Lower lobe of right lung (tissue), 2 donors: Measurements from ENCODE around the gene RAB1A. TPM values are rescaled to one million over a fixed set of nuclear protein-coding genes. Genes with fewer than 3 reads are reported as not detected.
A peak's percentile ranks its signal among the peaks of the same experiment; 100 is the strongest.

Experiments used
- ATAC-seq, 2 donors: fragments of 200-7000 bp; cut with Tn5 transposase; one replicate each; pipeline ENCODE4 v1.9.1; 2020 to 2022; ENCODE audit warnings: mild to moderate bottlenecking in 2 of 2, moderate library complexity in 2 of 2
- DNase-seq: peaks from one replicate; pipeline ENCODE4 v3.0.0-alpha.2; 2020
- H3K27ac ChIP-seq: fragments of 200-600 bp; one replicate; pipeline ENCODE4 v1.8.0; 2022
- H3K27me3 ChIP-seq: fragments of 200-600 bp; one replicate; pipeline ENCODE4 v1.8.0; 2022; ENCODE audit warnings: low read depth
- H3K36me3 ChIP-seq: fragments of 200-600 bp; one replicate; pipeline ENCODE4 v1.8.0; 2022; ENCODE audit warnings: mild to moderate bottlenecking
- H3K4me1 ChIP-seq: fragments of 200-600 bp; one replicate; pipeline ENCODE4 v1.8.0; 2022
- H3K4me3 ChIP-seq: fragments of 200-600 bp; one replicate; pipeline ENCODE4 v1.8.0; 2022; ENCODE audit warnings: mild to moderate bottlenecking
- H3K9me3 ChIP-seq: fragments of 200-600 bp; one replicate; pipeline ENCODE4 v1.8.0; 2022
- CTCF ChIP-seq: fragments of 200-600 bp; IDR thresholded peaks from one replicate; pipeline ENCODE4 v1.8.0; 2022; ENCODE audit warnings: antibody characterized with exemption, mild to moderate bottlenecking
- intact Hi-C: fragments of 100-400 bp; cut with DNase I; formaldehyde crosslinking; loops from one replicate; pipeline ENCODE4 v1.11.0; 2022
- total RNA-seq: library from RNA; stranded (reverse); fragmentation: NEBNext Ultra II Directional; extraction: Animal tissue kit (Norgen Biotek cat#: 25700); gene quantifications from one replicate; pipeline ENCODE4 v1.2.1, GENCODE V29; 2021
- donor health status: DM: no; HTN: yes; CAD: no; lungs with severe emphysema.

Gene RAB1A
- total RNA-seq, 1 donor from 2014 or later, result 145 TPM

GRCh38 chr2:65070856-65071255 is 59.0 kb downstream of the RAB1A start:
- H3K4me3 ChIP-seq, result no peak overlapping the region
- H3K9me3 ChIP-seq, result no peaks in the 10 kb centered on the region
- TF ChIP-seq CTCF, result no peak
- DNase-seq (no peak), ATAC-seq (no peak)
- intact Hi-C loops, result no loop called here
- H3K4me1 ChIP-seq, result peaks cover 58% of the 10 kb centered on the region
- H3K27me3 ChIP-seq, result no peaks in the 10 kb centered on the region
- peaks cover 59% of the 10 kb centered on the region for H3K36me3 ChIP-seq
- H3K27ac ChIP-seq, result no peak overlapping the region

GRCh38 chr2:65070172-65070830 is 59.6 kb downstream of the RAB1A start:
- Histone ChIP-seq H3K4me1 (peaks cover 58% of the 10 kb centered on the region), H3K27ac (peak overlapping the region; percentile 42), H3K36me3 (peaks cover 59% of the 10 kb centered on the region), H3K4me3 (no peak overlapping the region), H3K27me3 (no peaks in the 10 kb centered on the region), H3K9me3 (no peaks in the 10 kb centered on the region)
- DNase-seq (no peak), ATAC-seq (no peak)
- TF ChIP-seq CTCF, result peak; percentile 9
- intact Hi-C loops, result no loop called here

DNA sequence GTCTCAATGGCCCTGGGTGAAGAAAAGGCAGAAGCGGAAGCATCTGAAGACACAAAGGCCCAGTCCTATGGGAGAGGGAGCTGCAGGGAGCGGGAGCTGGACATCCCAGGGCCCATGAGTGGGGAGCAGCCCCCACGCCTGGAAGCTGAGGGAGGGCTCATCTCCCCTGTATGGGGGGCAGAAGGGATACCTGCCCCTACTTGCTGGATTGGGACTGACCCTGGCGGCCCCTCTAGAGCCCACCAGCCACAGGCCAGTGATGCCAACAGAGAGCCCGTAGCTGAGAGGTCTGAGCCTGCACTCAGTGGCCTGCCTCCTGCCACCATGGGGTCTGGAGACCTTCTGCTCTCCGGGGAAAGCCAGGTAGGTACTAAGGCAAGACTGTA is 60.5 kb downstream of the RAB1A start:
- Histone ChIP-seq H3K4me1 (peaks cover 62% of the 10 kb centered on the region), H3K4me3 (no peak overlapping the region), H3K27me3 (no peaks in the 10 kb centered on the region), H3K36me3 (peaks cover 51% of the 10 kb centered on the region), H3K9me3 (no peaks in the 10 kb centered on the region), H3K27ac (peak overlapping the region; percentile 42)
- TF ChIP-seq CTCF, result no peak
- ATAC-seq (no peak), DNase-seq (no peak)
- intact Hi-C loops, result no loop called here

DNA sequence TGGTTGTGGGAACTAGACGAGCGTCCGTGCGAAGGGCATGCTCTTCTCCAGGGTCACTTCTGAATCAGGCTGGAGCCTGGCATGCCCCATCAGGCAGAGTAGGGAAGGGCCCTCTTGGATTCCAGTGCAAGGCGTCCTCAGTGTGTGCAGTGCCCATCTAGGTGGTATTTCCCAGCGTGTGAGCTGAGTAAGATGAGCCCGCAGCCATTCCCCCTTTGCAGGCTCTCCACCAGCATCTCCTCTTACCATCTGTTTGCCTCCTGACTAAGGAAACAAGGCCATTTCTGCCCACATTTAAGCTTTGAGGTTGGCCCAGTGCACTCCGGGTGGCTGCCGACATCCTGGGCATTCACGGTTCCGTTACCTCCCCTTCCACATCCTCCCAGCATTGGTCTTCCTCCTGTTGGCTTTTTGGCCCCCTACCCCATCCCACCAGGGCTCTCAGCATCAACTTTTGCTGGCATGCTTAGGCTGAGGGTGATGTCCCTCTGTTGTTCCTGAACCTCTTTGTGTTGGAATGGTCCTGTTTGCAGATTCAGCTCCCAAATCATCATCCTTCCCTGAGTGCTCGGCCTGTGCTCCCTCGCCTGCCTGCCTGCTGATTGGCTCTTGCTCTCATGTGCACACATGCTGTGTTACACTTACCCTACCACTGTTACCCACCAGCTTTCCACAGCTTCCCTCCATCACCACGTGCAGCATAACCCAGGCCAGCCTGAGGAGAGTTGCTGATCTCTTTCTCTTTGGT is 61.9 kb downstream of the RAB1A start:
- Histone ChIP-seq H3K9me3 (no peaks in the 10 kb centered on the region), H3K4me1 (peaks cover 76% of the 10 kb centered on the region), H3K4me3 (no peak overlapping the region), H3K36me3 (peaks cover 36% of the 10 kb centered on the region), H3K27me3 (no peaks in the 10 kb centered on the region), H3K27ac (peak overlapping the region; percentile 47)
- no peak for ATAC-seq
- no peak for DNase-seq
- TF ChIP-seq CTCF, result no peak
- intact Hi-C loops, result no loop called here

DNA sequence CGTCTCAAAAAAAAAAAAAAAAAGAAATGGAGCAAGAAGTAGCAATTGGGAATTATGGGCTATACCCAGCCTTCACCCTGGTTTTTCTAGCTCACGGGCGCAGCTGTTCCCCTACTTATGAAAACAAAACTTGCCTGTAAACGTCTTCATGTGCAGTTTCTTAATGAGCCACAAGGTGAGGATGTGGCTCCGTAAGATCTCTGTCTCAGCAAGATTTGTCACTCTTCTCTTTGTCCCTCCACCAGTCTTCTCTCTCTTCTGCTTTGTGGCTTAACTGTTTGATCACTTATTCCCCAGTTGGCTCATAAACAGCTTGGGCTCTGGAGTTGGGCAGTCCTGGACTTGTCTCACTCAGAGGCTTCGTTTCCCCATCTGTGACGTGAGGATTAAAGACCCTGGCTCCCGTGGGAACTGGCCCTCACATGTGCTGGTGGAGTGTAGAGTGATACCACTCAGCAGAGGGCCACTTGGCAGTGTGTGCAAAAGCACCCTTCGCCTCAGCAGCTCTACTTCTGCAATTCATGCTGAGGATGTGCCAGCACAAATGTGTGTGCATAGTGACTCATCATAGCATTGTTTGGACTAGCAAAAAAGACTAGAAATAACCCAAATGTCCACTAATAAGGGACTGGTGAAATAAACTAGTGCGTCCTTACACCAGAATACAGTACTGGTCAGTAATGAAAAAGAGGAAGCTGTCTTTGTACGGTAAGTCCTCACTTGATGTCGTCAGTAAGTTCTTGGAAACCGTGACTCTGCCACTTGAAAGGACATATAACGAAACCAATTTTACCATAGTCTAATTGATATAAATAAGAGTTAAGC is 65.0 kb downstream of the RAB1A start:
- peak overlapping the region; percentile 76 for H3K27ac ChIP-seq
- peaks cover 73% of the 10 kb centered on the region for H3K4me1 ChIP-seq
- peak; percentile 72 for DNase-seq
- intact Hi-C loops, result no loop called here
- no peaks in the 10 kb centered on the region for H3K9me3 ChIP-seq
- H3K4me3 ChIP-seq, result peak overlapping the region; percentile 25
- peak; percentile 66 for TF ChIP-seq CTCF
- no peaks in the 10 kb centered on the region for H3K27me3 ChIP-seq
- peak; percentile 80 to 87 for ATAC-seq
- H3K36me3 ChIP-seq, result peaks cover 7% of the 10 kb centered on the region
